HG02610 (cell line): ENCODE measurements around the gene KIF26B.

Source experiments
- ATAC-seq: cut with Tn5 transposase; IDR thresholded peaks from one replicate; pipeline ENCODE4 v1.9.1; 2021; ENCODE audit warnings: mild to moderate bottlenecking, moderate library complexity; ENCODE audit not compliant: unreplicated experiment

KIF26B gene

GRCh38 chr1:245448975-245449431, 294.2 kb downstream of the KIF26B start:
- no peak for ATAC-seq

DNA sequence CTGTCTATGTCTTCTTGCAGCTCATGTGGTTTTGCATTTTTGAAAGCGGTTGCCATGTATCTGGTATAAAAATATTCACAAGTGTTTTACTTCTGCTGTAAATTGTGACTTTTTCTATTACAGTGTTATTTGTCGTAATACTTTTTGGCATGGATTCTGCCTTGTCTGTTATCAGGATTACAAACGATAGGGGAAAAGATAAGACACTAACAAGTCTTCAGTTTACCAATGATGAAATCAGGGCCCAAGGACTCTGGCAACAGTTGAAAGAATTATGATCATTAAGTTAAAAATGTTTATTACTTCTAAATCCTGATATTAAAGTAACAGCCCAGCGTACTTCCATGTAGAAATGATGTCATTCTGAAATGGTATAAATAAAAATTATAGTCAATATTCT, 298.8 kb downstream of the KIF26B start:
- ATAC-seq = no peak

DNA sequence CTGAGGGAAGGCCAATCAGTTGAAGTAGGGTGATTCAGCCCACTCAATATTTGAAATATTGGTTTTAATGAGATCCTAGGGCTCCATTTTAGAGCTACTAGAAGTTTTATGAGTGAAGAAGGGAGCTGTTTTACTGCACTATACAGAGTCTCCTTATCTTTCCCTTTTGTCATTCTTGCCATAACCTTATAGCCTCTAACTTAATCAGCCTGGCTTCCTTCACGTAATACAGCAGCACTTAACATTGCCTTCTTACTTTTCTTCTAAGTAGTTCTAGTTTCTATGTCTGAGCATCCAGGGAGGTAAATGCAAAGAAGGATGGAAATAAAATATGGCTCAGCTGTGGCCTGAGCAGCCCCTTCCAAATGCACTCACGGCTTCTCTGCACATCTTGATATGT, 299.3 kb downstream of the KIF26B start:
- ATAC-seq = no peak

- no peak for ATAC-seq
Observed at GRCh38 chr1:245457562-245457961, 302.8 kb downstream of the KIF26B start.

DNA sequence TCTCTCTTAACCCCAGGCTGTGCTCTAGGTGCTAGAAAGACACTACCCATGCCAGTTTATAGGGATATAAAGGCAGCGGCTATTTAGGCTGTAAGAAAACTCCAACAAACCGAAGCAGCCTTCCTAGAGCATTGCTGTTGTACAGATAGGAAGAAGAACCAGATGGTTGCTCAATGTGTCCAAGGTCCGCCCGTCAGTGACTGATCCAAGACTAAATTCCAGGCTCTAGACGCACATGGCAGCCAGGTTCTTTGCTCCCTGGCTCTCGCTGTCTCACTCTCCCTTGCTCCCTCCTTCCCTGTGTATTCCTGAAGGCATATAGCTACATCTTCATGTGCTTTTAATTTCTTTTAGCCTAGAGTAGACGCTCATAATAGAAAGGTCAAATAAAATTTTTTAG, 303.4 kb downstream of the KIF26B start:
- no peak for ATAC-seq

- no peak for ATAC-seq
Observed at GRCh38 chr1:245458761-245459174, 304.0 kb downstream of the KIF26B start.

GRCh38 chr1:245459621-245460020, 304.8 kb downstream of the KIF26B start:
- no peak for ATAC-seq

DNA sequence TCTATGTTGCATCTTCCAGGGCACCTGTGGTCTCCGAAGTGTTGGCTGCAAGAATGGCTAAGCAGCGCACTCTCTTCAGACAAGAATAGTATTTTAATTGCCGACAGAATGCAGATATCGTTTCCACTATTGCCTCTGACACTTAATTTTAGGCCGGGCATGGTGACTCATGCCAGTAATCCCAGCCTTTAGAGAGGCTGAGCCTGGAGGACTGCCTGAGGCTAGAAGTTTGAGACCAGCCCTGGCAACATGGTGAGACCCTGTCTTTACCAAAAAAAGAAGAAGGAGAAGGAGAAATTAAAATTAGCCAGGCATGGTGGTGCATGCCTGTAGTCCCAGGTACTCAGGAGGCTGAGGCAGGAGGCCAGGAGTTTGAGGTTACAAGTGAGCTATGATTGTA, 306.9 kb downstream of the KIF26B start:
- no peak for ATAC-seq

GRCh38 chr1:245462161-245462560, 307.4 kb downstream of the KIF26B start:
- ATAC-seq = no peak

DNA sequence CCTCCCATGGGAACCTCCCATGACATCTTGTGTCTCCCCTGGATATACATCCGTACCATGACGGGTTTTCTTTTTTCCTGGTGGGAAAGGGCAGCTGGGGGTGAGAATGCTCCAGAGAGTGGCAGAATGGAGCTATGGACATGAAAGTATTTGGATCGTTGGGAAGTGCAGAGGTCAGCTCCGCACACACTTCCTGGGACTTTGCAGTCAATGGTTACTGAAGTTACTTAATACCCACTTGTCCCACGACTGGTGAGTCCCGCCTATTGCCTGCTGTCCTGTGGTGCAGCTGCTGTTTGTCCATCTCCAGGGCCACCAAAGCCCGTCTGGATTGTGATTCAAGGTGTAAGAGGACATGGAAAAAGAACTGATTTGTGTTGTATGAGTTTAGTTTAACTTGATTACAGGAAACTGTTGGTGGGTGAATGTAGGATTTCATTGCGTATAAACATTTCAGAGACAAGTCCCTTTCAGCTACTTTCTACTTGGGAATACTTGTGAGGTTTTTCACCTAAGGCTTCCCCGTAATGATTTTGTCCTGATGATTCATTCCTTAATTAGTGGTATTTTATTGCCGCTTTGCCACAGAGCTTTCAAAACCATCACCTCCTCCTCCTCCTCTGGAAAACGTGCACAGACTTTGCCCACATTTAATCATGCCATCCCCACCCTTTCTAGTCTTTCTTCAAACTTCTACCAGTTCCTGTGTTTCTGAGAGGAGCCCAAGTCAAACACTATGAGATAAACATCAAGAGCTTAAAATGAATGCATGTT, 308.8 kb downstream of the KIF26B start:
- ATAC-seq = no peak

DNA sequence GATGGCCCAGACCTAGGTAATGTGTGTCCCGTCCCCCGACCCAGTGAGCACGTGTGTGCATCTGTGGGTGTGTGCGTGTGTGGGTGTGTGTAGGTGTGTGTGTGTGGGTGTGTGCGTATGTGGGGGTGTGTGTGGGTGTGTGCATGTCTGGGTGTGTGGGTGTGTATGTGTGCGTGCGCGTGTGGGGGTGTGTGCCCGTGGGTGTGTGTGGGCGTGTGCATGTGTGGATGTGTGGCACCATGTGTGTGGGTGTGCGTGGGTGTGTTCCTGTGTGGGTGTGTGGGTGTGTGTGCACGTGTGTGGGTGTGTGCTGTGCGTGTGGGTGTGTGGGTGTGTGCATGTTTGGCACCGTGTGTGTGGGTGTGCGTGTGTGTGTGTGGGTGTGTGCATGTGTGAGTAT, 309.5 kb downstream of the KIF26B start:
- no peak for ATAC-seq

- ATAC-seq = no peak
Observed at GRCh38 chr1:245465666-245466065, 310.9 kb downstream of the KIF26B start.

- ATAC-seq = no peak
Observed at GRCh38 chr1:245466261-245466660, 311.5 kb downstream of the KIF26B start.

DNA sequence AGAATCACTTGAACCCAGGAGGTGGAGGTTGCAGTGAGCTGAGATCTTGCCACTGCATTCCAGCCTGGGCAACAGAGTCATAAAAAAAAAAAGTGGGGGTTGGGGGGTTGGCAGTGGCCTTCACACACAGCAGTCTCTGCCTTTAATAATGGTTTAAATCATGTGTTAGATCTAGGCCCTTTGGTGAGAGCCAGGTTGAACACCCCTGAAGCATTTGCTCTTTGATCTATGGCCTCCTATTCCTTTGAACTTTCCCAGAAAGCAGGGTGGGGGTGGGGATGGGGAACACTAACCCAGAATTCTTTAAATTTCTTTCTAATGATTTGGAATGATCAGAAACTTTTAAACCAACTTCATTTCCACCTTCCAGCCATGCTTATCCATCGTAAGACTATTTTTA, 313.0 kb downstream of the KIF26B start:
- no peak for ATAC-seq

DNA sequence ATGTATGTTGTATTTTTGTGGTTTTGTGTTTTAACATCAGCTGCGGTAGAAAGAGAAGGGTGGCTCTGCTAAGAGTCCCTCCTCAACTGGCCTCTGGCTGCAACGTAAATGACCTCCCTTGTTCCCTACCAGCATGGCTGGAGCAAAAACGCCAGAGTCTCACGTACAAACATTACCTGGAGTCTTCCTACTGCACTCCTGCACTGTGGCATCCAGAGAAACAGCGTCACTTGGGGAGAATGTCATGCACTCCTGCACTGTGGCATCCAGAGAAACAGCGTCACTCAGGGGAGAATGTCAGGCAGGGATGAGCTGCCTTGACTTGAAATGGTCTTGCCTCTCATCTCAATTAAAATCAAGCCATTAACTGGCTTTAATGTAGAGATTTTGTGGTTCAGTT, 314.2 kb downstream of the KIF26B start:
- no peak for ATAC-seq

- ATAC-seq = no peak
Observed at GRCh38 chr1:245469734-245470133, 314.9 kb downstream of the KIF26B start.

DNA sequence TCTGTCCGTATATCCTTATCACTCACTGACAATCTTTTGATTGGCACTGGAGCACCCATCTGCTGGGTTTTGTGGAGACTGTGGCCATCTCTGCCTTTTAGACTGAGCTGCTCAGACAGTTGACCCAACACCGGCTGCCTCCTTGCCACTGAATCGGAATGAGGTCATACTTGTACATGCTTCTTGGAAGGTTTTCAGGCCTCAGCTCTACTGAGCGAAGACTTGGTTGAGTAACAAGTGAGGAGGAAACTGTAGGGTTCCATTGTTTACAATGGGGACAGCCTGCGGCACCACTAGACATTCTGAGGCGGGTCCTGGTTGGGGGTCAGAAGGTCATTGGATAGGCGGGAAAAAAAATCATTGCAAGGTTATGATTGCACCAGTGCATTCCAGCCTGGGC, 320.3 kb downstream of the KIF26B start:
- ATAC-seq = no peak

GRCh38 chr1:245475961-245476516, 321.3 kb downstream of the KIF26B start:
- ATAC-seq = no peak

- ATAC-seq = no peak
Observed at GRCh38 chr1:245477941-245478340, 323.2 kb downstream of the KIF26B start.

GRCh38 chr1:245480393-245481120, 325.8 kb downstream of the KIF26B start:
- ATAC-seq = no peak

DNA sequence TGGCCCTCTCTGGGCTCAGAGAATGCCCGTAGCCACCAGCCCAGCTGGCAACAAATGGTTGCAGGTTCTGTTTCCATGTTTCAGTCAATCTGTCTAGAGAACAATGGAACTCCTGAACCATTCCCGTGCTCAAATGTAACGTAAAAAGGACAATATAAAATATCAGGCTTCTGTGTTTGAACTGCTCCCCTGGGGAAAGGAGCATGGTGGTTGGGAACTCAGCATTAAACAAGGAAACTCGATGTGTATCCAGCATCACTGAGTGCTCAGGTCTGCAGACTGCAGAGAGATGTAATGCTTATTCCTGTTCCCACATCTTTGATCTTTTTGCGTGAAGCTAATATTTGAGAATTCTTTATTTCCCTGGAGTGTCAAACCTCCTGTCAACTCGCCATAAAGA, 326.5 kb downstream of the KIF26B start:
- no peak for ATAC-seq

GRCh38 chr1:245483247-245483646, 328.5 kb downstream of the KIF26B start:
- ATAC-seq = no peak
